GOT3 (cell line): ENCODE data around the gene KCNJ11.
A peak's percentile ranks its signal among the peaks of the same experiment; 100 is the strongest.

Experiments used
- DNase-seq: peaks from one replicate; lab custom pipeline; 2025; ENCODE audit warnings: mixed read lengths; lab: John Stamatoyannopoulos, UW

KCNJ11 gene

GRCh38 chr11:17366495-17366894 is 22.0 kb downstream of the KCNJ11 start:
- no peak for DNase-seq

GRCh38 chr11:17354601-17354991 is 33.9 kb downstream of the KCNJ11 start:
- DNase-seq, result peak; percentile 7

- DNase-seq, result no peak
Observed at GRCh38 chr11:17353821-17354600, 34.4 kb downstream of the KCNJ11 start.

GRCh38 chr11:17352950-17353820 is 35.3 kb downstream of the KCNJ11 start:
- no peak for DNase-seq

- no peak for DNase-seq
Observed at GRCh38 chr11:17351510-17352176, 36.8 kb downstream of the KCNJ11 start, which contains the start of gene NCR3LG1. Gene NCR3LG1, plus strand, starts transcription at chr11:17351800. Its CDS starts 170 bp downstream, at chr11:17351970.

GRCh38 chr11:17351172-17351509 is 37.3 kb downstream of the KCNJ11 start:
- no peak for DNase-seq

- no peak for DNase-seq
Observed at GRCh38 chr11:17350455-17351171, 37.8 kb downstream of the KCNJ11 start.

GRCh38 chr11:17347676-17348075 is 40.8 kb downstream of the KCNJ11 start:
- DNase-seq, result no peak

- no peak for DNase-seq
Observed at GRCh38 chr11:17343907-17344306, 44.6 kb downstream of the KCNJ11 start.

- no peak for DNase-seq
Observed at GRCh38 chr11:17343257-17343656, 45.2 kb downstream of the KCNJ11 start.
